ENCODE results near the gene SRRM1. TPM values are rescaled to one million over a fixed set of nuclear protein-coding genes. Genes with fewer than 3 reads are reported as not detected.
"Not testable (repeated sequence)": the region's sequence is repeated elsewhere in the genome, so short reads cannot be mapped to it uniquely, and the experiment has no call there.

SRRM1 gene
- total and polyA plus RNA-seq, 2 of the 8 experiments (the other 6 are each of a cell fraction or from before 2014, with no cell fraction given), result 77.1 to 255 TPM

- FAIRE-seq; H2AFZ ChIP-seq (ENCODE audit: low read length); H4K91ac ChIP-seq (replicated peaks; ENCODE audit: insufficient read length, low read length); H3K79me1 ChIP-seq (ENCODE audit: low read depth, low read length); H3K79me2 ChIP-seq (ENCODE audit: control insufficient read depth in 1 of 2, insufficient read depth in 2 of 2, low read length in 2 of 2); H3K9me3 ChIP-seq (ENCODE audit: insufficient read depth in 2 of 2, low read depth in 1 of 2, low read length in 1 of 2); H3K4ac ChIP-seq (replicated peaks; ENCODE audit: insufficient read length, low read depth, low read length); H3K27me3 ChIP-seq (replicated peaks in 1 of 4; ENCODE audit: control insufficient read depth in 3 of 4, extremely low read depth in 1 of 4, insufficient read depth in 3 of 4, low read length in 3 of 4); H2BK5ac ChIP-seq (ENCODE audit: low read depth, low read length); H4K20me1 ChIP-seq (replicated peaks in 1 of 2; ENCODE audit: control insufficient read depth in 1 of 2, insufficient read depth in 2 of 2, low read length in 2 of 2); H3K23me2 ChIP-seq (ENCODE audit: low read depth, low read length); H2BK12ac ChIP-seq (ENCODE audit: low read depth, low read length); H3K27ac ChIP-seq (ENCODE audit: low read depth, low read length); H3K4me2 ChIP-seq (ENCODE audit: insufficient read depth in 1 of 2, low read depth in 2 of 2, low read length in 2 of 2); H2AK5ac ChIP-seq (ENCODE audit: low read depth, low read length); DNase-seq (ENCODE audit: low read depth in 1 of 2, low spot score in 2 of 2); H3K9ac ChIP-seq (replicated peaks in 1 of 4; ENCODE audit: extremely low read depth in 1 of 4, low read depth in 3 of 4, low read length in 3 of 4); H2BK20ac ChIP-seq (ENCODE audit: low read length); H4K5ac ChIP-seq (ENCODE audit: insufficient read length, low read depth, low read length); H3K23ac ChIP-seq (ENCODE audit: insufficient read length); H3K4me3 ChIP-seq (ENCODE audit: extremely low read depth in 1 of 4, insufficient read depth in 2 of 4, low read depth in 3 of 4, low read length in 4 of 4); H3K56ac ChIP-seq (replicated peaks; ENCODE audit: insufficient read length, low read depth, low read length); H4K8ac ChIP-seq (ENCODE audit: extremely low read depth, insufficient read depth, low read length); H2BK15ac ChIP-seq (ENCODE audit: low read length); H3K14ac ChIP-seq (ENCODE audit: insufficient read length); H3K36me3 ChIP-seq (ENCODE audit: control insufficient read depth in 2 of 4, insufficient read depth in 4 of 4, low read length in 3 of 4): not testable (repeated sequence)
- peak overlapping the region; percentile 36 for H2BK120ac ChIP-seq (replicated peaks; ENCODE audit: low read depth, low read length)
- 87% methylated on average over 9 of the region's 9 CpGs; no CpG with 5 or more reads in 1 of the 2 experiments for WGBS, 2 experiments (ENCODE audit: extremely low coverage in 1 of 2, insufficient coverage in 1 of 2, insufficient read length in 1 of 2, insufficient replicate concordance in 2 of 2, low coverage in 1 of 2, low lambda C conversion rate in 2 of 2, missing lambda C conversion rate in 1 of 2)
- H3K18ac ChIP-seq (ENCODE audit: extremely low read depth, low read length), result peak overlapping the region; percentile 78; the same call in 1 of the 2 replicates
- H3K4me1 ChIP-seq (replicated peaks in 1 of 4; ENCODE audit: control insufficient read depth in 3 of 4, insufficient read depth in 4 of 4, low read length in 3 of 4), result peaks cover 6 to 10% (median 7%) of the 10 kb centered on the region in 4 experiments; a peak in 5 of 7 replicates
- ChIA-PET CTCF (ENCODE audit: partially characterized antibody) (interaction anchor here (0.6 to 2.1 kb wide), 4 partner anchors 12 to 38 kb away, joined by 3 to 6 read pairs (median 3); no protein-coding TSS in a partner anchor), POLR2A (ENCODE audit: partially characterized antibody) (interaction anchor here (1.1 to 2.5 kb wide), 7 partner anchors 8 to 64 kb away, joined by 3 to 16 read pairs (median 3); partner anchors contain the start of gene CLIC4)
Measured at GRCh38 chr1:24706074-24706389, 62.9 kb downstream of the SRRM1 start.

Measured in H1 (cell line).